NCI-H748 treated with DMSO at 0.1 percent for 48 hours (cell line): Measurements from ENCODE around the gene DNAH11.
"Not testable (repeated sequence)": the region's sequence is repeated elsewhere in the genome, so short reads cannot be mapped to it uniquely, and the experiment has no call there.

Experiments used
- DNase-seq: peaks from one replicate; lab custom pipeline; 2025; lab: John Stamatoyannopoulos, UW

DNAH11 gene

DNA sequence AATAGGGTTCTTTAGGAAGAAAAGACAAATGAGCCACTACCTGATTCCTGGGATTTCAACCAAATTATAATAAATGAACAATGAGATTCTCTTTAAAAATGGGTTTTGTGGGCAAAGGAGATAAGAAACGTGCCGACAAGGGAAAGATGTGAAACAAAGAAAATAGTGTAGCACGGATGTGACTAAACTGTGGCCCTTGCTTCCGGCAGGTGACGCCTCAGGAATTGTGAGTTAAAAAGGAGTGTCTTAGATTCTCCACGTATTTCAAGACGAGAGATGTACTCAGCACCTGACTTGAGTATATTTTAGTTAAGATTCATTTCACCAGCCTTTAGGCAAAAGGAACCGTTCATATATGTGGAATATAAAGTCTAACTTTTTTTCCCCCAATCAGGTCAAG, 75.9 kb downstream of the DNAH11 start:
- no peak for DNase-seq

DNA sequence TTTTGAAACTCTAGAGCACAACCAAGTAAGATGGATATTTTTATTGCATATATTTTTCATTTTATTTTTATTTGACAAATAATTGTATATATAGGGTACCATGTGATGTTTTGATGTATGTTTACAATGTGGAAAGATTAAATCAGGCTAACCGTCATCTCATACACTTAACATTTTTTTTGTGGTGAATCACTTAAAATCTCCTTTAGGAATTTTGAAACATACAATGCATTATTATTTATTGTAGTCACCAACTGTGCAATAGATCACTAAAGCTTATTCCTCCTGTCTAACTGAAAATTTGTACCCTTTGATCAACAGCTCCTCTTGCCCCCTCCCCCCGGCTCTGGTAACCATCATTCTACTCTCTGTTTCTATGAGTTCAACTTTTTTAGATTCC, 77.2 kb downstream of the DNAH11 start:
- no peak for DNase-seq

DNA sequence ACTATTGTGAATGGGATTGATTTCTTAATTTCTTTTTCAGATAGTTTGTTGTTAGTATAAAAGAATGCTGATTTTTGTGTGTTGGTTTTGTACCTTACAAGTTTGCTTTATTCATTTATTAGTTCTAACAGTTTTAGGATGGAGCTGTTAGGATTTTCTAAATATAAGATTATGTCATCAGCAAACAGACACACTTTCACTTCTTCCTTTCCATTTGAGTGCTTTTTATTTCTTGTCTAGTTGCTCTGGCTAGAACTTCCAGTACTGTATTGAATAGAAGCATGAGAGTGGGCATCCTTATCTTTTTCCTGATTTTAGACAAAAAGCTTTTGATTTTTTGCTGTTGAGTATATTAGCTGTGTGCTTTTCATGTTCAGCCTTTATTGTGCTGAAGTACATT, 81.5 kb downstream of the DNAH11 start:
- DNase-seq: no peak

DNA sequence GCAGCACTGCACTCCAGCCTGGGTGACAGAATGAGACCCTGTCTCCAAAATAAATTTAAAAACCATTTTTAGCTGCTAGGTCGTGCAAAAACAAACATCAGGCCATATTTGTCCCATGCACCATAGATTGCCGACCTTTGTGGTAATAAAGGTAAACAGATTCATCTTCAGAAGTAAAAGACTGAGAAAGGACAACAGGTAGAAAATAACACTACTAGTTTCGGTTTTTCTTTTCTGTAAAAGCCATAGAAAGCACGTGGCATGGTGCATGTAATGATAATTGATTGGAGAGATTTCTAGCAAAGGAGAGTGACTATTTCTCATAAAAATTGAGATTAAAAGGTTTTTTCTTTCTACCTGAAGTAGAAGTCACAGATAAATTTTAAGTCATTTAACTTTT, 93.9 kb downstream of the DNAH11 start:
- DNase-seq: no peak

DNA sequence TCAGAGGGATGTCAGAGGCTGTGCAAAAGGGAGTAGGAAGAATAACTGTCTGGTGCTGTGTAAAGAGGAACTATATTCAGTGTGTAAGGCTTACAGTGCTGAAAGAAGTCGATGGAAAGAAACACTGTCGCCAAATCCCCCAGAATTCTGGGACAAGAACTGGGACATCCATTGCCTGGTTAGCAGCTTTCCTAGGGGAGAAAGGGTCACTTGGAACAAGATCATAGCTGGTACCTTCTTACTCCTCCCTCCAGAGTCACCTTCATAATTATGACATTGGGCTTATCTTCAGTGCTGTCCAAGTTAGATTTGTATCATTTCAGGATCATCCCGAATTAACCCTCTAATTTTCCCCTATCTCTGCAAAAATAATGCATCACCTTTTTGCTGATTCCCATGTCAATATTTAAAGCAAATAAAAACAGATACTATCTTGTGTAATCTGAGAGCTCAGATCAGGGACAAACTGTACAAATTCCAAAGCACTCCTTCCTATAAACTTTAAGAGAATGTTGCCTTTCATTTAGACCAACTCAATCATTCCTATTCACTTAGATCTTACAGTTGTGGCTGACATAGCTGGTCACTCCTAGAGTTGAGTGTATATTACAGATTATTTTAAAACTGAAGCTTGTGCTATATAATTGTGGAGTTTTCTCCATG, 96.5 kb downstream of the DNAH11 start:
- no peak for DNase-seq

DNA sequence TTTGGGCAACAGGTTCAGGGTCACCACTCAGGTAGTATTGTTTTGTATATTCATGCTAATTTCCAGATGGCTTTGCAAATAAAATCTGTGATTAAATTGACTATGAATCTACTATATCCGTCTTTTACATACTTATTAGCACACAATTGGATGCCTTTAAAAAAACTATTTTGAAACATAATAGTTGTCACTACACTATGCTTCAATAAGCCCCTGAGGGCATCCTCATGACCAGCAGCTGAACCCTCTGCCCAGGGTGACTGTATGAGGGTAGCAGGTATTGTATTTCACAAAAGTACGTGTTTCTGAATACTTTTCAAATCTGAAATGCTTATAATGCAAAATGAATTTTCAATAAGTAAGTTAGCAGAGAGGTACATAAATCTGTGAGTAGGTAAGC, 97.3 kb downstream of the DNAH11 start:
- peak; percentile 13 for DNase-seq

DNA sequence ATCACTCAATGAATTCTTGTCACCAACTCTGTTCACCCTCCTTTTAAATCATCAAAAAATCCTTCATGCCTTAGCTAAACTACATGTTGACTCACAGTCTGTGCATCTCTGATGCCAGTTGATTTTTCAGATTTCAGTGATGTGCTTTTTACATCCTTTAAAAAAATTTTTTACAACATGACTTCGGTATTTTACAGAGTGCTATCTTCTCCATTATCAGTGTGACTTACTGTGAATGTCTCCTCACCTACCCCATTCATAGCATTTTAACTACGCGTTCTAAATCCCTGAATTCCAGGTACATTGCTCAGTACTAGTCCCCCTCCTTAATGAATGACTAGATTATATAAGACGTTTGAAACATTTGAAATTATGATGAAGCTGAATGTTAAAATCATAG, 98.7 kb downstream of the DNAH11 start:
- no peak for DNase-seq

DNA sequence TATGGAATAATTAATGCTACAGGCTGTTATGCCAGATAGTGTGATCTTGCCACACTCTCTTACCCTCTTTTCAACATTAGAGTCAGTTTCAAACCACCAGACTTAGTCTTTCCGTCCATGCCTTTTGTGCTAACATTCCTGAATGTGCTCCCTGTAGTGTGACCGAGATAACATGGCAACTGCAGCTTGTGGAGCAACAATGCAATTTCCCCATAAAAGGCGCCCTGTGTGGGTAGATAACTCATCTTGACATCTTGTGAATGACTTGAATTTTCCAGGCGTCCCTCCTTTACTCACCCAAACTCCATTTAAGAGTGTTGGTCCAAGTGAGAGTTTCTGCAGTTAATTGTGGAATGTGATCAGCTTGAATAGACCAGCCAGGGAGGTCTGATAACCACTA, 99.6 kb downstream of the DNAH11 start:
- DNase-seq: no peak

DNA sequence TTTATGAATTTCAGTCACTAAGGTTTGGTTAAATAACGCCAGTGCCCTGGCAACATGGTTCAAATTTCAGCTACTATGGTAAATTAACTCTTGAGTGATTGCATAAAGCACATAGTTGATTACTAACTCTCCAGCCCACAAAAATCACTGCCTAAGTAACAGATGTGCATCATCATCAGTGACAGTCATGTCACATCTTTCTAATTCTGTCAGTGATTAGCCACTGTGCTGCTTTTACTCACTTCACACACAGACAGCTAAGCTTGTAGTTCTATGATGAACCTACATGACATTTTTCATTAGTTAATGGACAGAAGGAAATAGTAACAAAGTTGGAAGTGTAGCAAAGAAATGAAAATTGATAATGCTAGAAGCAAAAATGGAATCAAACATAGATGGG, 108.9 kb downstream of the DNAH11 start:
- DNase-seq: no peak

DNA sequence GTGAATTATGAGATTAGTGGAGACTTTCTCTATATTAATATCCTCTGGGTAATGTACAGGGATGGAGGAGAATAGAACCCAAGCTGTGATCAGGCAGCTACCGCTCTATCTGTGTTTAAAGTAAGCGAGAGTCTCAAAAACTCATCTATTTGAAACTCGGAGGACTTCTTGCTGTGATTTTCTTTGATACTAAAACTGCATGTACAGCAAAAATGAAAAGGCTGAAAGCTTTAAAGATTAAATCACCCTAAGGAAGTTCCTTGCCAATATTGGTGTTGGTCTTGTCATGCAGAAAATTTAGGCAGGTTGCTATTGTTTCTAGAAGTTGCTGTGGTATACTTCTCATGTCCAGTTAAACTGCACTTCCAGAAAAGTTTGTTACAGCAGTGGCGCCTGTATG, 110.8 kb downstream of the DNAH11 start:
- DNase-seq: no peak

DNA sequence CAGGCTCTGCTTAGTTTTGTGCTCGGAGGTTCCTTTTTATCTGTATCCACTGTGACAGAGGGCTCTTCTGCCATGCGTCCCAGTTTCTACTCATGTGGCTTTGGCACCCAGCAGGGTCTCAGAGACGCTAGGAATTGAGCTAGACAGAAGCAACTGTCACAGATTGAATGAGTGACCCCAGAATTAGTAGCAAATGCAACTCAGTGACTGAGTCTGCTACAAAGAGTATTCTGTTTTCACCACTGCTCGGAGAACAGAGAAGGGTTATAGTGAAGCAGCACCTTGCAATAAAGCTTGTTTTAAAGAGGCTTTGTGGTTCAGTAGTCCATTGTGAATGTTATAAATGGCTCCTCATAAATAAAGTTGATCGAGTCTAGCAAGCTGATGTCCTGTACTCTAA, 113.2 kb downstream of the DNAH11 start:
- no peak for DNase-seq

DNA sequence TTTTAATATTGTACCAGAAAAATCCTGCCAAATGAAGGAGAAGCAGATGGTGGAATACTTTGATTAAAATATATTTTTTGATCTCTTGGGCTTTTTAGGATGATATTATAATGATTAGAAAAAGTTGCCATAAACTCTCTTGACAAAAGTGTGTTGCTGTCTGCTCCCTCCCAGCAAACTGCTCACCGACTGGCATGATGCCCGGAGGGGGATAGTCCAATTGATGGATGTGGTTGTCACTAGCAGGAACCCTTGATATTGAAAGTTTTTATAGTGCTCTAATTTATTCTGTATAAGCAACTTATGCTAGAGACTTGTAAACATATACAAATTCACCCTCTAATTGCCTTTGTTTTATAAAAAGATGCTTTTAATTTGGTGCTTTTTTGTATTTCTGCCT, 114.0 kb downstream of the DNAH11 start:
- no peak for DNase-seq

DNA sequence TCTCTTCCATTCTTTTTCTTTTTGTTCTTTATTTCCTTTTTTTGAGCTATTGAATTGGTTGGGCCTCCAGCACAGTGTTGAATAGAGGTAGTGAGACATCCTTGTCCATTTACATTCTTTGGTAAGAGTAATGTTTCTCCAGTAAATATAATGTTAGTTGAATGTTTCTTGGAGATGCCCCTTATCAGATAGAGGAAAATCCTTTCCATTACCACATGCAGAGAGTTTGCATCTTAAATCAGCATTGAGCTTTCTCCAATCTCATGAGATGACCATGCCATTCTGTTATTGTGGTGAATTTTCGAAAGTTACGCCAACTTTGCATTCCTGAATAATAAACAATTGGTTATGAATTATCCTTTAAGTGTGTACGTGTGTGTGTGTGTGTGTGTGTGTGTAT, 127.7 kb downstream of the DNAH11 start:
- no peak for DNase-seq

DNA sequence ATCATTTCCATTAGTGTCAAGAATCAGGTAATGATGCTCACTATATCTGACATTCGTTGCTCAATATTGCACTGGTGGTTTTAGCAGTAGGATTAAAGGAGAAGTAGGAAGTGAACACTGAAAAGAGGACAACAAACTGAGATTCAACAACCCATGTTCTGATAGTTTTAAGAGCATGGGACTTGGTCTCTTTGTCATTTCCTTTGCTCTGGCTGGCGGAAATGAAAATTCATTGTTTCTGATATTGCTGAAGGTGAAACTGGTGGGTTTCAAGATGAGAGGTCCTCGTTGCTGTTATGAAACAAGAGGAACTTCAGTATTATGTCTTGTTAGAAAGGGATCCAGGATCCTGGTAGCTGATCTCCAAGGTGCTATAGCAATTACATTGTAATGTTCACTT, 129.0 kb downstream of the DNAH11 start:
- no peak for DNase-seq

DNA sequence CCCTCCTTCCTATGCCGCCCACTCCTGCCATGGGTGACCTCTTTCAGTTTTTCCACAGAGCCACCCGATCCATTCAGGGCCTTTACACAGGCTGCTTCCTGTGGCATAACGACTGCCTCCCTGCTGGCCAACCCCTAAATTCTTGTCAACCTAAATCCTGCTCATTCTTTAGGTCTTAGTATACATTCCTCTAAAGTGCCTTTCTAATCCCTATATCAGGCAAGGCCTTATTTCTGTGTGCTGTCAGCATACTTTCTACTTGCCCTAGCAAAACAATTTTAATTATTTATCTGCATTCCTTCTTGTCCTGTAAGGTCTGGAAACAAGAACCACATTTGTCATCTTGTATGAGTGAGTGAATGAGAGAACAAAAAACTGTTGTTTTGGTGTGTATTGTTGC, 132.4 kb downstream of the DNAH11 start:
- no peak for DNase-seq

DNA sequence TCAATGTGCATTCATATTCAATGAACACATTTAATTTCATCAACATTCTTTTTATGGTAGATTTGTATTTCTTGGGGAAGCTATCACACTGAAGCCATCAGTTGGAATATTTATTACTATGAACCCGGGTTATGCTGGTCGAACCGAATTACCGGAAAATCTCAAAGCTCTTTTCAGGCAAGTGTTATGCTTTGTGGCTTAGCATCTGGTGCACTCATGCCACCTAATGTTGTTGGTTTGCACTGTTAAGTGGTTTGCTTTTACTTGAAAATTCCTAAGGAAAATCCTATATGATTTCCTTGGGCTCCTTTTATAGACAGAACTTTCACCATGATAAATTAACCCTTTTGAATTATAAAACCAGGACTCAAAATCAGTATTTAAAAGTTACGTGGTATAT, 147.9 kb downstream of the DNAH11 start:
- no peak for DNase-seq

DNA sequence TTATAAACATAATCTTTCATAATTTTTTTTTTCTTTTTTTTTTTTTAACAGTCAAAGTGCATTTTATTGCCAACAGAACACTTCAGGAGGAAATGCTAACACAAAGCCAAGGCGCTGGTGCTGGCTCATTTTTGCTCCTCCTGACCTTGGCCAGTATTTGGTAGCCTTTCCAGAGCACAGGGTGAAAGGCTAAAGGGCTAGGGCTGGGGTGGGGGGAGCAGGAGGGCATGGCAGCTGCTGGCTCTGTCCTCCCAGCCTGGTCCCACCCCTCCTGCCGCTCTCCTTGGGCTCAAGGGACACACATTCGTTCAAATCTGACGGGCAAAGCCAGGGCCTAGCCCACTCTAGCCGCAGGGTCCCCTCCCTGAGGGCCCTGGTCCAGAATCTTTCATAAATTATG, 148.3 kb downstream of the DNAH11 start:
- not testable (repeated sequence) for DNase-seq

DNA sequence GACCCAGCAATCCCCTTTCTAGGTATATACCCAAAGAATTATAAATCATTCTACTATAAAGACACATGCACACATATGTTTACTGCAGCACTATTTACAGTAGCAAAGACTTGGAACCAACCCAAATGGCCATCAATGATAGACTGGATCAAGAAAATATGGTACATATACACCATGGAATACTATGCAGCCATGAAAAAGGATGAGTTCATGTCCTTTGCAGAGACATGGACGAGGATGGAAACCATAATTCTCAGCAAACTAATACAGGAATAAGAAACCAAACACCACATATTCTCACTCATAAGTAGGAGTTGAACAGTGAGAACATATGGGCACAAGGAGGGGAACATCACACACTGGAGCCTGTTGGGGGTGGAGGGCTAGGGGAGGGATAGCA, 157.7 kb downstream of the DNAH11 start:
- DNase-seq: not testable (repeated sequence)

DNA sequence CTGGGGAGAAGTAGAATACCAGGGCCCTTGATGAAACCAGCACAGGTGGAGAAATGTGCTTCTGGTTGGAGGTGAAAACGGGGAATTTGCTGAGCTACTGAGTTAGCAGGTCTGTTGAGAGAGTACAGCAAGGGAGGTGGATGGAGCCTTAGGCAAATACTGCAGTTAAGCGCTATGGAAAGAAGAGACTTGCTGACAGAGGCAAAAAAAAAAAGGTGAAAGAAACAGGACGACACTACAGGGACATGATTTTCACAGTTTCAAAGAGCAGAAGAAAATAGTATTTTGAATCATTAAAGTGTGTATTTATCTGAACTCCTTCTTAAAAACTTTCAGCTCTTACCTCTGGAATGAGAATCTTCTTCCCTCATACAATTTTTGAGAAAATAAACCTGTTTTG, 159.5 kb downstream of the DNAH11 start:
- DNase-seq: no peak

DNA sequence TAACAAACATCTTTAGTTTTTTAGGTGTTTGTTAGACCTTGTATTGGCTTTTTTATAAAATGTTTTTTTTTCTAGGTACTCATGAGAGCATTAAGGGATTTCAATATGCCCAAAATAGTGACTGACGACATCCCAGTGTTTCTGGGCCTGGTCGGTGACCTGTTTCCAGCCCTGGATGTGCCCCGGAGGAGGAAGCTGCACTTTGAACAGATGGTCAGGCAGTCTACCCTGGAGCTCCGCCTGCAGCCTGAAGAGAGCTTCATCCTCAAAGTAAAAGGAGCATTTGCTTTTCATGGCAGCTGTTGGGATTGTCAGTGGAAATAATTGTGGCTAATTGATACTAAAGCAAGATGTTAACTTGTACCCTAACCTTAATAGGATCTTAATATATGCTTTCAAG, 161.5 kb downstream of the DNAH11 start:
- DNase-seq: no peak

DNA sequence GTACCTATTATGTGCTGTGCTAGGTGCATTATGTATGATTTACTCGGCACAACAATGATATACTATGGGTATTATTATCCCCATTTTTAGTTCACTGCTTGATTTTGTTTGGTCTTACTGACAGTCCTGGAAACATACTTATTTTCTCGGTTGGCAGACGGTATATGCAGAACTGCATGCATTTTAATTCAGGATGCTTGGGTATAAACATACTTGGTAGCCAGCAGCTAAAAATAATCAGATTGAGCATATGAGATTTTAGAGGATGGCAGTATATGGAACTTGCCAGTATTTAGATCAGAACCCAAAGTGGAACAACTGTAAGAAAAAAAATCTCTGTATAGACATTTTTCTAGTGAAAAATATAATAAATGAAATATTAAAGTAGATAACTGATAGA, 163.3 kb downstream of the DNAH11 start:
- no peak for DNase-seq

DNA sequence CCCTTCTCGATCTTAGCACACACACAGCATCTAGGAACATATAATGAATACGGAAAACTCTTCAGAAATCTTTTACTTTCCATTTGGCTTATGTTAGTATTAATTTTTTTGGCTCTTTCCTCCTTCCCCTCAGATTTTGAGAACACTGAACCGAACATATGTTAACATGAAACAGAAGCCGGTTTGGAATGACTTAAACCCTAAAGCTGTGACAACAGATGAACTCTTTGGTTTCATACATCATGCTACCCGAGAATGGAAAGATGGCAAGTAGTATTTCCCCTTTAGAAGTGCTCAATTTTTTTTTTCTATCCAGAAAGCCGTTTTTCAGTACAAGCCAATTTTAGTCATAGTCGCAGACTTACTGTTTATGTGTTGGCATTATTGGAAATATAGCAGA, 164.7 kb downstream of the DNAH11 start:
- DNase-seq: no peak

DNA sequence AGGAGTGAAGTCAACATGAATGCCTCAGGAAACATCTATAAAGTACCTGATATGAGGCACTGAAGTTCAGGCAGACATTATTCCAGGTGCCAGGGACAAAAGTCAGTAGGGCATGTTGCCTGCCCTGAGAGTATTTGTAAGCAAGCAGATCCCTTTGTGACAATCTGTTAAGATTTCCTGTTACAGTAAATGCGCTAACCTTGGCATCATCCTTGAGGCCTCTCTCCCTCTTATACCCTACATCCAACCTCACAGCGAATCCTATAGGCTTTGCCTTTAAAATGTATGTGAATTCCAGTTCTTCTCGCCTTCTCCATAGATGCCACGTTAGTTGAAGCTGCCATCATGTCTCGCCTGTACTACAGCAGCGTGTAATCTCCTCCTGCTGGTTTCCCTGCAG, 165.3 kb downstream of the DNAH11 start:
- no peak for DNase-seq

DNA sequence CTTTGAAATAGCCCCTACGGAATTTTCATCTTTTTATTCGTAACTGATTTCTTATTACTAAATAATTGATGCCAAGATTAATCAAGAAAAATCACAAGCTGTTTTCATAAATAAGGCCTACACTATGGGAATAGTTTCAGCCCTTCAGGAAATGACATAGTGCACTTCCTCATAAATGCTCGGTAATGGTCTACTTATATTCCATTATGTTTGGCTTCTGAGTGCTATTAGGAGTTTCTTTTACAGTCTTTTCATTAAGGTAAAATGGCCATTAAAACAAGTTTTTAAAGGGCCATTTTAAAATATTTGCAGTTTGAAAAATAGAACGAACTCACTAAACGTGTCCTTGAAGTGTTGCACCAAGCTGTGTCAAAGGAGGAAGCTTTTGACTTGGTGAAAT, 174.5 kb downstream of the DNAH11 start:
- DNase-seq: no peak

DNA sequence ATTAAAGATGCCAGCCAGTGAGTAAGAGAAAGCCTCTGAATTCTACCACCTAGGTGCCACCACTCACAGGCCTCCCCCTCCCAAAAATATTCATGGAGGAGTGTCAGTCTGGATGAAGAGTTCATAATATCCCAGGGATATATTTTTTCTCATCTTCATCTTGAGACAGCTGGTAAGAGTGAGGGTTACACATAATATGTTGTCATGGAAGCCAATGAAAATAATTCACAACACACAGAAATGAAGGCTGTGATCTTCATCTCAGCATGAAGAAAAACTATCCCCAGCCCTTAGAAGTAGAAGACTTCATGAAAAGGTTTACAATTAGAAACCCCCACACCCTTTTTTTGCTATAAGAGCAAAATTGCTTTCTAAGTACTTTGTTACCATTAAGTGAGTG, 175.6 kb downstream of the DNAH11 start:
- no peak for DNase-seq
